Fibroblast of gingiva (primary cell): ENCODE data around the gene IRF5.
A peak's percentile ranks its signal among the peaks of the same experiment; 100 is the strongest.

Source experiments
- DNase-seq: peaks from one replicate; pipeline ENCODE4 v3.0.0-alpha.2; 2011; ENCODE audit warnings: low read depth

The IRF5 gene

GRCh38 chr7:128921866-128922440, 15.8 kb upstream of the IRF5 start:
- no peak for DNase-seq

GRCh38 chr7:128922496-128923410, 15.0 kb upstream of the IRF5 start:
- DNase-seq = no peak

GRCh38 chr7:128923411-128923800, 14.3 kb upstream of the IRF5 start:
- DNase-seq = peak; percentile 15

- no peak for DNase-seq
Measured at GRCh38 chr7:128924707-128925588, 12.8 kb upstream of the IRF5 start.

GRCh38 chr7:128928159-128928813, 9.4 kb upstream of the IRF5 start:
- no peak for DNase-seq

- DNase-seq = no peak
Measured at GRCh38 chr7:128928882-128929788, 8.6 kb upstream of the IRF5 start.

- no peak for DNase-seq
Measured at GRCh38 chr7:128931190-128931798, 6.4 kb upstream of the IRF5 start.

- DNase-seq = no peak
Measured at GRCh38 chr7:128931965-128932861, 5.5 kb upstream of the IRF5 start.

- no peak for DNase-seq
Measured at GRCh38 chr7:128932862-128933179, 4.9 kb upstream of the IRF5 start.

GRCh38 chr7:128933180-128933891, 4.4 kb upstream of the IRF5 start:
- no peak for DNase-seq

- no peak for DNase-seq
Measured at GRCh38 chr7:128934361-128935341, 3.1 kb upstream of the IRF5 start.

GRCh38 chr7:128935342-128935730, 2.4 kb upstream of the IRF5 start:
- no peak for DNase-seq

- DNase-seq = no peak
Measured at GRCh38 chr7:128936798-128937197, 929 bp upstream of the IRF5 start.

- DNase-seq = no peak
Measured at GRCh38 chr7:128937271-128937646, 468 bp upstream of the IRF5 start.

- DNase-seq = no peak
Measured at GRCh38 chr7:128938544-128939074, 882 bp downstream of the IRF5 start.

GRCh38 chr7:128939075-128939860, 1.5 kb downstream of the IRF5 start:
- no peak for DNase-seq
